ENCODE measurements around the gene ARL3.

DNA sequence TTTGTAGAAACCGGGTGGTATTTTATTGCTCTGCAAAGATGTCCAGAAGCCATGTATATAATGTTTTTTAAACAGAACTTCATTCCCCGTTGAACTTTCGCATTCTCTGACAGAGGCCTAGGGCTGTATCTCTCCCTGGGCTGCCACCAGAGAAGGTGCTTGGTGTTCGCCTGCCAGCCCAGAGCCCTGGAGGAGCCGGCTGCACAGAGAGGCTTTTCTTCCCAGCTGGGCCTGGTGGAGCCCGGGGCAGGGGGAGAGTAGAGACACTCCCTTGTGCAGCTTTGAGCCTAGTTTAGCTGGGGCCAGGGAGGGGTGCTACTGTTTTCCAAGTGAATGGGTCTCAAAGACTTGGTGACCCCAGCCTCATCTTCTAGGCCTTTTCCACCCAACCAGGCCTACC is 83.5 kb downstream of the ARL3 start:
- TF ChIP-seq, protein P1, sequence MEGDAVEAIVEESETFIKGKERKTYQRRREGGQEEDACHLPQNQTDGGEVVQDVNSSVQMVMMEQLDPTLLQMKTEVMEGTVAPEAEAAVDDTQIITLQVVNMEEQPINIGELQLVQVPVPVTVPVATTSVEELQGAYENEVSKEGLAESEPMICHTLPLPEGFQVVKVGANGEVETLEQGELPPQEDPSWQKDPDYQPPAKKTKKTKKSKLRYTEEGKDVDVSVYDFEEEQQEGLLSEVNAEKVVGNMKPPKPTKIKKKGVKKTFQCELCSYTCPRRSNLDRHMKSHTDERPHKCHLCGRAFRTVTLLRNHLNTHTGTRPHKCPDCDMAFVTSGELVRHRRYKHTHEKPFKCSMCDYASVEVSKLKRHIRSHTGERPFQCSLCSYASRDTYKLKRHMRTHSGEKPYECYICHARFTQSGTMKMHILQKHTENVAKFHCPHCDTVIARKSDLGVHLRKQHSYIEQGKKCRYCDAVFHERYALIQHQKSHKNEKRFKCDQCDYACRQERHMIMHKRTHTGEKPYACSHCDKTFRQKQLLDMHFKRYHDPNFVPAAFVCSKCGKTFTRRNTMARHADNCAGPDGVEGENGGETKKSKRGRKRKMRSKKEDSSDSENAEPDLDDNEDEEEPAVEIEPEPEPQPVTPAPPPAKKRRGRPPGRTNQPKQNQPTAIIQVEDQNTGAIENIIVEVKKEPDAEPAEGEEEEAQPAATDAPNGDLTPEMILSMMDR (IDR thresholded peaks at IDR 0.05; ENCODE audit: insufficient read depth, low read length, poor library complexity, severe bottlenecking) = no peak
- TF ChIP-seq EZH2phosphoT487 (conservative IDR thresholded peaks at IDR 0.05; ENCODE audit: low read length) = no peak

Measured in SU-DHL-6 (cell line).